ENCODE results near the gene LRRC45.

GRCh38 chr17:82007495-82008257, 15.4 kb upstream of the LRRC45 start:
- TF ChIP-seq CTCF (conservative IDR thresholded peaks at IDR 0.05 in 1 of 2, IDR thresholded peaks at IDR 0.05 in 1 of 2; ENCODE audit: low read depth in 1 of 2, low read length in 2 of 2), result no peak
- no peak for TF ChIP-seq EZH2 (IDR thresholded peaks at IDR 0.05; ENCODE audit: low read length, missing control alignments)
